HCT116 (cell line): Measurements from ENCODE around the gene PLAC9. TPM values are rescaled to one million over a fixed set of nuclear protein-coding genes. Genes with fewer than 3 reads are reported as not detected.

Experiments used
- ATAC-seq: fragments of 200-7000 bp; cut with Tn5 transposase; 2 replicates; pipeline ENCODE4 v1.9.1; 2020; ENCODE audit warnings: mild to moderate bottlenecking, moderate library complexity
- BruUV-seq: library from RNA; stranded (reverse); fragments of 400-500 nt; replicated peaks from 2 replicates; lab custom pipeline; 2021; lab: Mats Ljungman, UMichigan
- CTCF ChIA-PET: fragments of 300-600 bp; sonication (Branson Sonifier 250); formaldehyde crosslinking; loops from one replicate; lab custom pipeline; 2021; ENCODE audit warnings: antibody characterized with exemption; lab: Charles Lee
- POLR2A ChIA-PET: fragments of 300-600, 350-600 bp; sonication (Branson Sonifier 250); formaldehyde crosslinking; loops from one replicate; lab custom pipeline; 2021; ENCODE audit warnings: antibody characterized with exemption; lab: Charles Lee
- RAD21 ChIA-PET, 2 experiments: fragments of 300-600 bp; sonication (Branson Sonifier 250); formaldehyde crosslinking; loops; one replicate each; lab custom pipeline; 2023; ENCODE audit warnings: low total read pairs in 2 of 2; ENCODE audit not compliant: uncharacterized antibody in 2 of 2, unreplicated experiment in 2 of 2, low non-redundant PET in 1 of 2; lab: Charles Lee
- DNase-seq: peaks from one replicate; pipeline ENCODE4 v3.0.0-alpha.2; 2010; ENCODE audit warnings: low read depth, low spot score
- H2AFZ ChIP-seq: fragments of 200-600 bp; shearing (Covaris generic), sonication (generic); 2 replicates; pipeline ENCODE4 v1.6.1; 2017; ENCODE audit warnings: low read depth, mixed run types, mixed read lengths, antibody characterized with exemption, low read length; ENCODE audit not compliant: poor library complexity, severe bottlenecking
- H3K27ac ChIP-seq: 2 replicates; pipeline ENCODE4 v1.5.1; 2012; ENCODE audit warnings: low read depth, low read length
- H3K27me3 ChIP-seq: fragments of 200-600 bp; sonication (generic); 2 replicates; pipeline ENCODE4 v1.6.1; 2016; ENCODE audit warnings: mixed run types, low read length, mixed read lengths; ENCODE audit not compliant: insufficient read depth
- H3K36me3 ChIP-seq, 2 experiments: fragments of 200-500 bp in 1 of 2; fragments of 200-600 bp in 1 of 2; sonication (Bioruptor generic) in 1 of 2; sonication (generic) in 1 of 2; 2 replicates each; pipeline versions ENCODE4 v1.5.1 to v1.6.1; 2014 to 2016; ENCODE audit warnings: low read length in 2 of 2, inconsistent platforms in 1 of 2, mixed read lengths in 1 of 2, mixed run types in 1 of 2; ENCODE audit not compliant: insufficient read depth in 2 of 2, control insufficient read depth in 1 of 2
- H3K4me1 ChIP-seq, 2 experiments: fragments of 200-600 bp in 1 of 2; sonication (generic) in 1 of 2; 2 replicates each; pipeline versions ENCODE4 v1.5.1 to v1.6.1; 2012 to 2017; ENCODE audit warnings: low read length in 2 of 2, inconsistent platforms in 1 of 2, mild to moderate bottlenecking in 1 of 2, mixed read lengths in 1 of 2, mixed run types in 1 of 2, moderate library complexity in 1 of 2; ENCODE audit not compliant: insufficient read depth in 2 of 2, control insufficient read depth in 1 of 2
- H3K4me2 ChIP-seq: fragments of 200-600 bp; sonication (generic); 2 replicates; pipeline ENCODE4 v1.6.1; 2017; ENCODE audit warnings: mixed run types, low read length, mixed read lengths
- H3K4me3 ChIP-seq, 2 experiments: fragments of 200-600 bp in 1 of 2; sonication (generic) in 1 of 2; replicated peaks in 1 of 2; 2 replicates each; pipeline ENCODE4 v1.5.1; 2011 to 2016; ENCODE audit warnings: low read length in 2 of 2, control low read depth in 1 of 2, low read depth in 1 of 2, mild to moderate bottlenecking in 1 of 2, mixed read lengths in 1 of 2, mixed run types in 1 of 2
- H3K79me2 ChIP-seq: fragments of 200-600 bp; sonication (generic); 2 replicates; pipeline ENCODE4 v1.6.1; 2017; ENCODE audit warnings: mild to moderate bottlenecking, mixed run types, low read length, moderate library complexity, mixed read lengths; ENCODE audit not compliant: insufficient read depth
- H3K9ac ChIP-seq: fragments of 200-600 bp; sonication (generic); 2 replicates; pipeline ENCODE4 v1.6.1; 2016; ENCODE audit warnings: low read length, mixed read lengths
- H3K9me2 ChIP-seq: fragments of 200-600 bp; sonication (generic), shearing (Covaris generic); 2 replicates; pipeline ENCODE4 v1.6.1; 2017; ENCODE audit warnings: mixed run types, mild to moderate bottlenecking, moderate library complexity; ENCODE audit not compliant: insufficient read depth
- H3K9me3 ChIP-seq, 2 experiments: fragments of 200-500 bp in 1 of 2; fragments of 200-600 bp in 1 of 2; sonication (Bioruptor generic) in 1 of 2; sonication (generic) in 1 of 2; 2 replicates each; pipeline ENCODE4 v1.6.1; 2014 to 2017; ENCODE audit warnings: low read length in 2 of 2, mixed read lengths in 2 of 2, inconsistent platforms in 1 of 2, low read depth in 1 of 2, mild to moderate bottlenecking in 1 of 2, mixed run types in 1 of 2, moderate library complexity in 1 of 2; ENCODE audit not compliant: control insufficient read depth in 1 of 2, insufficient read depth in 1 of 2
- H4K20me1 ChIP-seq: fragments of 200-600 bp; sonication (generic), shearing (Covaris generic); 2 replicates; pipeline ENCODE4 v1.6.1; 2017; ENCODE audit warnings: mixed run types, mild to moderate bottlenecking, moderate library complexity; ENCODE audit not compliant: insufficient read depth
- CBX3 ChIP-seq: IDR thresholded peaks from 2 replicates; pipeline ENCODE4 v1.6.1; 2012; ENCODE audit warnings: low read depth
- CEBPB ChIP-seq: IDR thresholded peaks from 2 replicates; pipeline ENCODE4 v1.6.1; 2012; ENCODE audit warnings: low read depth
- FOSL1 ChIP-seq: IDR thresholded peaks from 2 replicates; pipeline ENCODE4 v1.6.1; 2012; ENCODE audit warnings: low read depth
- JUND ChIP-seq: IDR thresholded peaks from 2 replicates; pipeline ENCODE4 v1.6.1; 2012
- POLR2AphosphoS5 ChIP-seq: IDR thresholded peaks from 2 replicates; pipeline ENCODE4 v1.6.1; 2011; ENCODE audit warnings: mild to moderate bottlenecking, low read depth, low read length, moderate library complexity
- RAD21 ChIP-seq: IDR thresholded peaks from 2 replicates; pipeline ENCODE4 v1.6.1; 2012; ENCODE audit warnings: low read depth, mild to moderate bottlenecking
- SRF ChIP-seq: IDR thresholded peaks from 2 replicates; pipeline ENCODE4 v1.6.1; 2012; ENCODE audit warnings: low read depth
- TCF7L2 ChIP-seq: IDR thresholded peaks from 2 replicates; pipeline ENCODE4 v1.7.0; 2011; ENCODE audit warnings: borderline replicate concordance, inconsistent platforms; ENCODE audit not compliant: insufficient read depth, insufficient read length; ENCODE audit errors: extremely low read depth
- ZNF274 ChIP-seq: fragments of 200-500 bp; sonication (Bioruptor generic); IDR thresholded peaks from 2 replicates; pipeline ENCODE4 v1.6.1; 2014; ENCODE audit warnings: mild to moderate bottlenecking, low read depth, low read length, inconsistent platforms
- intact Hi-C: fragments of 100-400 bp; cut with micrococcal nuclease; formaldehyde crosslinking; loops from 2 replicates; pipeline ENCODE4 v1.10.0; 2022
- total RNA-seq: library from RNA; stranded (reverse); gene quantifications from one replicate; pipeline ENCODE4 v1.2.1, GENCODE V29; 2021; ENCODE audit not compliant: unreplicated experiment
- TF ChIP-seq, protein P1 (sequence below), 3 experiments: fragments of 200-600 bp in 1 of 3; sonication (generic) in 1 of 3; IDR thresholded peaks in 2 of 3; conservative IDR thresholded peaks in 1 of 3; 2 replicates each; pipeline ENCODE4 v1.5.1; 2012 to 2017; ENCODE audit warnings: low read depth in 2 of 3, low read length in 2 of 3, antibody characterized with exemption in 1 of 3, borderline replicate concordance in 1 of 3, control low read depth in 1 of 3, mild to moderate bottlenecking in 1 of 3, mixed read lengths in 1 of 3, mixed run types in 1 of 3, moderate library complexity in 1 of 3; ENCODE audit not compliant: insufficient read depth in 1 of 3
- TF ChIP-seq, protein P2 (sequence below): IDR thresholded peaks from 2 replicates; pipeline ENCODE4 v1.6.1; 2012

The PLAC9 gene
- total RNA-seq, 1 experiment from 2014 or later, result not detected

DNA sequence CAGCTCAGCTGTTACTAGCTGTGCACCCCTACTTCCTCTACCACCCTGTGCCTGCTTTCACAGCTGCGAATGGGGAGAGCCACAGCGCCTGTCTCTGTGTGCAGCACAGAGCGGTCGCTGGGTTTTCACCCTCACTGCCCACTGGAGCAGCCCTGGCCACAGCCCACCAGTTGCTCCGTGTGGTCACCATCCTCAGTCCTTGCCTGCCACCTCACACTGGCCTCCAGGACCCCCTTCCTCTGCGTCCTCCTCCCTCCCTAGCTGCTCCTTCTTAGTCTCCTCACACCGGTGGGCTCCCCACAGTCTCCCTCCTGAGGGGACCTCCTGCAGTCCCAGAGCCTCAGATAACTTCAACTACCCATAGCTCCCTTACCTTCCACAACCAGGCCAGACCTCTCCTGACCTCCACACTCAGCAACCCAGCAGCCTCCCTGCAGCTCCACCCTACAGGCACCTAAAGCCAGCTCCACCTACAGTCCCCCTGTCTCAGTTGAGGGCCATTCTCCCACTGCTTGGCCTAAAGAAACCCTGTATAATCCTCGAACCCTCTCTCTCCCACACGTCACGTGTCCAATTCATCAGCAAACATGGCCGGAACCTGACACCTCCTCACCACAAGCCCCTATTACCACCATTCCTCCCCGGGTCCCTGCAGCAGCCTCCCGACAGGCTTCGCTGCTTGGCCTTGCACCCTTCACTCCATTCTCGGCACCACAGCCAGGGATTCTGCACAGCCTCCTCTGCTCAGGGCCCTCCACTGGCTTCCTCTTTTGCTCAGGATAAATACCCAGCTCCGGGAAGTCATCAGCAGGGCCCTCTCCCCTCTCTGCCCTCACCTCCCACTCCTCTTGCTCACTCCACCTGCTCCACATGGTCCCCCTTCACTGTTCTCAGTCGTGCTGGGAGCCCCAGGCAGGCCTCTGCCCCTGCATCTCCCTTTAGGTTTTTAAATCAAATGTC, 28.1 kb downstream of the PLAC9 start:
- ChIA-PET RAD21 (interaction anchor here in 1 of 2 experiments (0.6 kb wide), 1 partner anchor 16 kb away, joined by 3 read pairs; no protein-coding TSS in a partner anchor), POLR2A (no interaction called here), CTCF (interaction anchor here (0.7 to 1.8 kb wide), 2 partner anchors 17 to 62 kb away, joined by 3 to 4 read pairs; no protein-coding TSS in a partner anchor)
- Histone ChIP-seq H3K4me1 (peaks cover 40 to 80% of the 10 kb centered on the region in 2 experiments), H3K9ac (no peak overlapping the region), H2AFZ (no peak overlapping the region), H4K20me1 (no peaks in the 10 kb centered on the region), H3K79me2 (peaks cover 25% of the 10 kb centered on the region; the same call in 1 of the 2 replicates), H3K9me3 (no peaks in the 10 kb centered on the region), H3K36me3 (peaks cover 10 to 62% of the 10 kb centered on the region in 2 experiments), H3K27ac (peak overlapping the region; percentile 94), H3K4me2 (no peak overlapping the region), H3K4me3 (no peak overlapping the region), H3K27me3 (no peaks in the 10 kb centered on the region), H3K9me2 (no peaks in the 10 kb centered on the region)
- no TSS peak for BruUV-seq
- intact Hi-C loops, result no loop called here
- DNase-seq (no peak), ATAC-seq (no peak)
- TF ChIP-seq, protein P1, sequence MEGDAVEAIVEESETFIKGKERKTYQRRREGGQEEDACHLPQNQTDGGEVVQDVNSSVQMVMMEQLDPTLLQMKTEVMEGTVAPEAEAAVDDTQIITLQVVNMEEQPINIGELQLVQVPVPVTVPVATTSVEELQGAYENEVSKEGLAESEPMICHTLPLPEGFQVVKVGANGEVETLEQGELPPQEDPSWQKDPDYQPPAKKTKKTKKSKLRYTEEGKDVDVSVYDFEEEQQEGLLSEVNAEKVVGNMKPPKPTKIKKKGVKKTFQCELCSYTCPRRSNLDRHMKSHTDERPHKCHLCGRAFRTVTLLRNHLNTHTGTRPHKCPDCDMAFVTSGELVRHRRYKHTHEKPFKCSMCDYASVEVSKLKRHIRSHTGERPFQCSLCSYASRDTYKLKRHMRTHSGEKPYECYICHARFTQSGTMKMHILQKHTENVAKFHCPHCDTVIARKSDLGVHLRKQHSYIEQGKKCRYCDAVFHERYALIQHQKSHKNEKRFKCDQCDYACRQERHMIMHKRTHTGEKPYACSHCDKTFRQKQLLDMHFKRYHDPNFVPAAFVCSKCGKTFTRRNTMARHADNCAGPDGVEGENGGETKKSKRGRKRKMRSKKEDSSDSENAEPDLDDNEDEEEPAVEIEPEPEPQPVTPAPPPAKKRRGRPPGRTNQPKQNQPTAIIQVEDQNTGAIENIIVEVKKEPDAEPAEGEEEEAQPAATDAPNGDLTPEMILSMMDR (IDR thresholded peaks at IDR 0.05 in 2 of 3, conservative IDR thresholded peaks at IDR 0.05 in 1 of 3; ENCODE audit: borderline replicate concordance in 1 of 3, insufficient read depth in 1 of 3, low read depth in 2 of 3, low read length in 2 of 3), result no peak
- no peak for TF ChIP-seq CEBPB
- TF ChIP-seq ZNF274, result no peak
- TF ChIP-seq, protein P2, sequence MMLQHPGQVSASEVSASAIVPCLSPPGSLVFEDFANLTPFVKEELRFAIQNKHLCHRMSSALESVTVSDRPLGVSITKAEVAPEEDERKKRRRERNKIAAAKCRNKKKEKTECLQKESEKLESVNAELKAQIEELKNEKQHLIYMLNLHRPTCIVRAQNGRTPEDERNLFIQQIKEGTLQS, result no peak
- TF ChIP-seq POLR2AphosphoS5, result no peak
- no peak for TF ChIP-seq FOSL1
- TF ChIP-seq CBX3, result no peak
- no peak for TF ChIP-seq TCF7L2
- no peak for TF ChIP-seq RAD21
- TF ChIP-seq SRF, result no peak
- TF ChIP-seq JUND, result no peak
